Erythroblast (primary cell): ENCODE measurements around the gene PLXND1.

Experiments
- GATA1 ChIP-seq: IDR thresholded peaks from 2 replicates; pipeline ENCODE4 v1.6.1; 2011; ENCODE audit warnings: low read depth, mild to moderate bottlenecking, control low read depth, low read length, moderate library complexity
- POLR2A ChIP-seq: IDR thresholded peaks from 2 replicates; pipeline ENCODE4 v1.6.1; 2011; ENCODE audit warnings: mild to moderate bottlenecking, low read length

- TF ChIP-seq POLR2A (no peak), GATA1 (no peak)
Observed at GRCh38 chr3:129651435-129652202, 45.1 kb upstream of the PLXND1 start.
